SK-N-SH treated with all-trans-retinoic acid at 6 μM for 48 hours (cell line): ENCODE measurements around the gene SFI1.

Experiments
- BACH2 ChIP-seq: fragments of 250-450 bp; sonication (Bioruptor Pico); IDR thresholded peaks from 2 replicates; pipeline ENCODE4 v1.9.0; 2021; ENCODE audit warnings: mild to moderate bottlenecking, borderline replicate concordance
- CREB5 ChIP-seq: fragments of 250-450 bp; sonication (Bioruptor Pico); IDR thresholded peaks from 2 replicates; pipeline ENCODE4 v1.5.1; 2020; ENCODE audit warnings: low read depth, mild to moderate bottlenecking, moderate library complexity
- POU6F1 ChIP-seq: fragments of 250-450 bp; sonication (Bioruptor Pico); IDR thresholded peaks from 2 replicates; pipeline ENCODE4 v1.8.0; 2021; ENCODE audit warnings: low read depth, mild to moderate bottlenecking, moderate library complexity, borderline replicate concordance
- TCF4 ChIP-seq: fragments of 250-450 bp; sonication (Bioruptor Pico); IDR thresholded peaks from 2 replicates; pipeline ENCODE4 v1.8.0; 2021; ENCODE audit warnings: mild to moderate bottlenecking, moderate library complexity, borderline replicate concordance

DNA sequence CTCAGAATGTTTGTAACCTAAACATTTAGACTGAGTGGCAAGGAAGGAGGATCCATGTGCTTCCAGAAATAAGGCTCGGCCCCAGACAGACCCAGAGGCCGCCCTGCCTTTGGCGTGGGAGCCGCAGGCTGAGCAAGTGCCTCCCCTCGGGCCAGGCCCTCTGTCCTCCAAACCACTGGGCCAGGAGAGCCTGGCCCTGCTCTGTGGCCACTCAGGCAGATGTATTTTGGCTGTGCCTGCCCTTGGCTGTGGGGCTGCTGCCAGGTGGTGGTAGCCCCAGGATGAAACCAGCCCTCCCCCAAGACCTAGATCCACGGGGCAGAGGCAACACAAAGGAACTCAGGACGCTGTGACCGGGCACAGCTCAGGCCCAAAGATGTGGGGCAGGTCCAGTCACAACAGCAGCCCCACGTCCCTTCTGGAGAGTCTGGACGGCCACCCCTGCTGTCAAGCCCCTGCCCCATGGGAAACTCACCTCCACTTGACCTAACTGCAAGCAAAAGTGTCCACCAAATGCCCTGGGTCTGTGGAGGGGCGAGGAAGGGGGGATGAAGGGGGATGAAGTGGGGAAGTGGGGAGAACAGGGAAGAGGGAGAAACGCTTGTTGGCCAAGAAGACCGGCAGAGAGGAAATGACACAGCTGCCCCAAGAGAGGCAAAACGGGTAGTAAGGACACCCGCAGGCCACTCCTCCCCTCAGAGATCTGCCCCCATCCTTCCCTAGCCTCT lies 141.7 kb downstream of the SFI1 start:
- TF ChIP-seq POU6F1 (no peak), TCF4 (CRISPR knock-in tag) (no peak), BACH2 (CRISPR knock-in tag) (no peak), CREB5 (CRISPR knock-in tag) (no peak)
